NCI-H345 treated with DMSO at 0.1 percent for 48 hours (cell line): ENCODE data around the gene MAFB.
"Not testable (repeated sequence)": the region's sequence is repeated elsewhere in the genome, so short reads cannot be mapped to it uniquely, and the experiment has no call there.

Source experiments
- DNase-seq: peaks from one replicate; lab custom pipeline; 2025; ENCODE audit not compliant: unreplicated experiment; lab: John Stamatoyannopoulos, UW

Gene MAFB

GRCh38 chr20:40689100-40689942 lies at the start of gene MAFB:
MAFB (minus strand) TSS chr20:40689236; CDS start chr20:40688850, 386 bp downstream.
- peak; percentile 94 for DNase-seq

- not testable (repeated sequence) for DNase-seq
Observed at GRCh38 chr20:40736468-40736867, 47.4 kb upstream of the MAFB start.

- DNase-seq = no peak
Observed at GRCh38 chr20:40728996-40729395, 40.0 kb upstream of the MAFB start.

- DNase-seq = no peak
Observed at GRCh38 chr20:40728470-40728869, 39.4 kb upstream of the MAFB start.

GRCh38 chr20:40727960-40728359 lies 38.9 kb upstream of the MAFB start:
- DNase-seq = no peak

- no peak for DNase-seq
Observed at GRCh38 chr20:40726776-40727175, 37.7 kb upstream of the MAFB start.

GRCh38 chr20:40724566-40724965 lies 35.5 kb upstream of the MAFB start:
- DNase-seq = no peak

- no peak for DNase-seq
Observed at GRCh38 chr20:40720826-40721225, 31.8 kb upstream of the MAFB start.

GRCh38 chr20:40720099-40720498 lies 31.1 kb upstream of the MAFB start:
- DNase-seq = no peak

- no peak for DNase-seq
Observed at GRCh38 chr20:40718982-40719729, 30.1 kb upstream of the MAFB start.

- DNase-seq = no peak
Observed at GRCh38 chr20:40718214-40718977, 29.4 kb upstream of the MAFB start.

GRCh38 chr20:40717343-40717865 lies 28.4 kb upstream of the MAFB start:
- DNase-seq = no peak

- no peak for DNase-seq
Observed at GRCh38 chr20:40715491-40715890, 26.5 kb upstream of the MAFB start.

- no peak for DNase-seq
Observed at GRCh38 chr20:40714916-40715315, 25.9 kb upstream of the MAFB start.

GRCh38 chr20:40714109-40714508 lies 25.1 kb upstream of the MAFB start:
- no peak for DNase-seq

GRCh38 chr20:40713508-40713907 lies 24.5 kb upstream of the MAFB start:
- DNase-seq = no peak

GRCh38 chr20:40711079-40711478 lies 22.0 kb upstream of the MAFB start:
- DNase-seq = no peak

- DNase-seq = no peak
Observed at GRCh38 chr20:40710603-40711002, 21.6 kb upstream of the MAFB start.

GRCh38 chr20:40706977-40707582 lies 18.0 kb upstream of the MAFB start:
- DNase-seq = no peak

GRCh38 chr20:40705413-40705812 lies 16.4 kb upstream of the MAFB start:
- no peak for DNase-seq

GRCh38 chr20:40704828-40705227 lies 15.8 kb upstream of the MAFB start:
- no peak for DNase-seq
